ENCODE results near the gene ATP10A. TPM values are rescaled to one million over a fixed set of nuclear protein-coding genes. Genes with fewer than 3 reads are reported as not detected.

The ATP10A gene
- total RNA-seq, 1 experiment from 2014 or later = 0.02 TPM

DNA sequence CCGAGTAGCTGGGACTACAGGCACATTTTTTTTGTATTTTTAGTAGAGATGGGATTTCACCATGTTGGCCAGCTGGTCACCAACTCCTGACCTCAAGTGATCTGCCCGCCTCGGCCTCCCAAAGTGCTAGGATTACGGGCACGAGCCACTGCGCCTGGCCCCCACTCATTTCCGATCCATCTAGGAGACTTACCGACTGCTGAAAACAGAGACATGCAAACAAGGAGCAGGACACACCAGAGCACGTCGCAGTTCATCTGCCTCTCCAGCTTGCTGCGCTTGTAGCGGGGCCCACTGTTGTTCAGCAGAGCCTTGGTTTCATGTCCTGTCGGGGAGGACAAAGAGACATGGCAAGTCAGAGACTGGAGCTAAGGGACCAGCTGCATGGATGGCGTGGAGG, 137.4 kb downstream of the ATP10A start:
- Histone ChIP-seq H2AFZ (ENCODE audit: low read depth, low read length, poor library complexity, severe bottlenecking) (no peak overlapping the region), H3K9me3 (ENCODE audit: control insufficient read depth in 1 of 2, insufficient read depth in 1 of 2, low read depth in 1 of 2, low read length in 2 of 2) (peaks cover 8 to 14% of the 10 kb centered on the region in 2 experiments; a peak in 2 of 4 replicates), H3K4me2 (ENCODE audit: low read length) (no peak overlapping the region), H3K4me1 (ENCODE audit: control insufficient read depth in 1 of 2, insufficient read depth in 2 of 2, low read length in 2 of 2) (no peaks in the 10 kb centered on the region), H3K79me2 (ENCODE audit: insufficient read depth, low read length) (no peaks in the 10 kb centered on the region), H3K27ac (ENCODE audit: low read depth, low read length) (no peak overlapping the region), H3K27me3 (ENCODE audit: insufficient read depth, low read length) (no peaks in the 10 kb centered on the region), H4K20me1 (ENCODE audit: insufficient read depth) (no peaks in the 10 kb centered on the region), H3K9me2 (ENCODE audit: insufficient read depth) (no peaks in the 10 kb centered on the region), H3K36me3 (ENCODE audit: control insufficient read depth in 1 of 2, insufficient read depth in 2 of 2, low read length in 2 of 2) (no peaks in the 10 kb centered on the region), H3K4me3 (replicated peaks in 1 of 2; ENCODE audit: low read depth in 1 of 2, low read length in 2 of 2) (no peak overlapping the region), H3K9ac (ENCODE audit: low read length) (no peak overlapping the region)
- no TSS peak for BruUV-seq (replicated peaks)
- intact Hi-C loops (cut with micrococcal nuclease) = no loop called here
- DNase-seq (ENCODE audit: low read depth, low spot score) = no peak
- no peak for TF ChIP-seq JUND (IDR thresholded peaks at IDR 0.05)
- TF ChIP-seq, protein P1, sequence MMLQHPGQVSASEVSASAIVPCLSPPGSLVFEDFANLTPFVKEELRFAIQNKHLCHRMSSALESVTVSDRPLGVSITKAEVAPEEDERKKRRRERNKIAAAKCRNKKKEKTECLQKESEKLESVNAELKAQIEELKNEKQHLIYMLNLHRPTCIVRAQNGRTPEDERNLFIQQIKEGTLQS (IDR thresholded peaks at IDR 0.05) = no peak
- TF ChIP-seq ZNF274 (IDR thresholded peaks at IDR 0.05; ENCODE audit: low read depth, low read length) = no peak
- TF ChIP-seq YY1 (IDR thresholded peaks at IDR 0.05; ENCODE audit: extremely low read depth, insufficient replicate concordance, low read depth, low read length) = no peak
- POLR2A ChIA-PET = no interaction called here
- no peak for ATAC-seq
- CTCF ChIA-PET = no interaction called here
- RAD21 ChIA-PET (ENCODE audit: low non-redundant PET in 1 of 2, low total read pairs in 2 of 2, uncharacterized antibody in 2 of 2, unreplicated experiment in 2 of 2) = no interaction called here

DNA sequence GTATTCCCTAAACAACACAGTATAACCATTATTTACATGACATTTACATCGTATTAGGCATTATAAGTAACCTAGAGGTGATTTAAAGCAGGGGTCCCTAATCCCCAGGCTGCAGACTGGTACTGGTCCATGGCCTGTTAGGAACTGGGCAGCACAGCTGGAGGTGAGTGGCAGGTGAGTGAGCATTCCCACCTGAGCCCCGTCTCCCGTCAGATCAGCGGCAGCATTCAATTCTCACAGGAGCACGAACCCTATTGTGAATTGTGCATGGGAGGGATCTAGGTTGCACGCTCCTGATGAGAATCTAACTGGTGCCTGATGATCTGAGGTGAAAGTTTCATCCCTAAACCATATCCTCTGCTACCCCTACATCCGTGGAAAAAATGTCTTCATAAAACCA, 138.2 kb downstream of the ATP10A start:
- TF ChIP-seq TCF7L2 (IDR thresholded peaks at IDR 0.05; ENCODE audit: borderline replicate concordance, extremely low read depth, insufficient read depth, insufficient read length) (no peak), CTCF (IDR thresholded peaks at IDR 0.05 in 2 of 3, conservative IDR thresholded peaks at IDR 0.05 in 1 of 3; ENCODE audit: borderline replicate concordance in 1 of 3, insufficient read depth in 1 of 3, low read depth in 2 of 3, low read length in 2 of 3) (no peak), YY1 (IDR thresholded peaks at IDR 0.05; ENCODE audit: extremely low read depth, insufficient replicate concordance, low read depth, low read length) (no peak), POLR2AphosphoS5 (IDR thresholded peaks at IDR 0.05; ENCODE audit: low read depth, low read length) (no peak)
- CTCF ChIA-PET = no interaction called here
- ATAC-seq = no peak

More for the DNA sequence above, 138.2 kb downstream of the ATP10A start:
- ChIA-PET RAD21 (ENCODE audit: low non-redundant PET in 1 of 2, low total read pairs in 2 of 2, uncharacterized antibody in 2 of 2, unreplicated experiment in 2 of 2) (no interaction called here), POLR2A (no interaction called here)
- Histone ChIP-seq H3K9me3 (ENCODE audit: control insufficient read depth in 1 of 2, insufficient read depth in 1 of 2, low read depth in 1 of 2, low read length in 2 of 2) (peaks cover 8 to 14% of the 10 kb centered on the region in 2 experiments; a peak in 2 of 4 replicates), H3K9me2 (ENCODE audit: insufficient read depth) (no peaks in the 10 kb centered on the region), H3K9ac (ENCODE audit: low read length) (no peak overlapping the region), H3K4me3 (replicated peaks in 1 of 2; ENCODE audit: low read depth in 1 of 2, low read length in 2 of 2) (no peak overlapping the region), H3K4me2 (ENCODE audit: low read length) (no peak overlapping the region), H3K36me3 (ENCODE audit: control insufficient read depth in 1 of 2, insufficient read depth in 2 of 2, low read length in 2 of 2) (no peaks in the 10 kb centered on the region), H3K79me2 (ENCODE audit: insufficient read depth, low read length) (no peaks in the 10 kb centered on the region), H3K27me3 (ENCODE audit: insufficient read depth, low read length) (no peaks in the 10 kb centered on the region), H3K27ac (ENCODE audit: low read depth, low read length) (no peak overlapping the region), H2AFZ (ENCODE audit: low read depth, low read length, poor library complexity, severe bottlenecking) (no peak overlapping the region), H3K4me1 (ENCODE audit: control insufficient read depth in 1 of 2, insufficient read depth in 2 of 2, low read length in 2 of 2) (no peaks in the 10 kb centered on the region), H4K20me1 (ENCODE audit: insufficient read depth) (no peaks in the 10 kb centered on the region)
- intact Hi-C loops (cut with micrococcal nuclease) = no loop called here
- DNase-seq (ENCODE audit: low read depth, low spot score) = no peak
- BruUV-seq (replicated peaks) = no TSS peak
